Measurements from ENCODE around the gene MIOX. TPM values are rescaled to one million over a fixed set of nuclear protein-coding genes. Genes with fewer than 3 reads are reported as not detected.

MIOX gene
- total RNA-seq, 1 experiment from 2014 or later = 1.5 TPM

DNA sequence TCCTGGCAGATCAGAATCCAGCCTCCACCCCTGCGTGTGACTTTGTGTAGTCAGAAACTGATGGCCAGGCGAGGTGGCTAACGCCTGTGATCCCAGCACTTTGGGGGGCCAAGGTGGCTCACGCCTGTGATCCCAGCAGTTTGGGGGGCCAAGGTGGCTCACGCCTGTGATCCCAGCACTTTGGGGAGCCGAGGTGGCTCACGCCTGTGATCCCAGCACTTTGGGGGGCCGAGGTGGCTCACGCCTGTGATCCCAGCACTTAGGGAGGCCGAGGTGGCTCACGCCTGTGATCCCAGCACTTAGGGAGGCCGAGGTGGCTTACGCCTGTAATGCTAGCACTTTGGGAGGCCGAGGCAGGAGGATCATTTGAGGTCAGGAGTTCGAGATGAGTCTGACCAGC is 26.5 kb downstream of the MIOX start:
- no peak overlapping the region for H3K4me3 ChIP-seq
- H3K27ac ChIP-seq = no peak overlapping the region
- no peaks in the 10 kb centered on the region; the same call in 1 of the 2 replicates for H3F3A ChIP-seq (ENCODE audit: insufficient read depth, low read depth)
- no peak overlapping the region for H3K4me2 ChIP-seq
- no peaks in the 10 kb centered on the region for H3K9me2 ChIP-seq (ENCODE audit: insufficient read depth)
- H3K27me3 ChIP-seq (ENCODE audit: insufficient read depth, low read depth) = no peaks in the 10 kb centered on the region
- DNase-seq = no peak
- ChIA-PET CTCF (no interaction called here), POLR2A (ENCODE audit: unreplicated experiment) (interaction anchor here (0.6 kb wide), 1 partner anchor 13 kb away, joined by 4 read pairs; no protein-coding TSS in a partner anchor)
- H3K9me3 ChIP-seq (ENCODE audit: insufficient read depth, low read depth) = no peaks in the 10 kb centered on the region
- H3K79me2 ChIP-seq (ENCODE audit: low read depth) = peaks cover 74% of the 10 kb centered on the region
- H3K36me3 ChIP-seq (ENCODE audit: low read depth) = peaks cover 7% of the 10 kb centered on the region; the same call in 1 of the 2 replicates
- H2AFZ ChIP-seq = no peak overlapping the region
- BruUV-seq (replicated peaks) = no TSS peak
- H3K4me1 ChIP-seq (replicated peaks; ENCODE audit: insufficient read depth) = peaks cover 12% of the 10 kb centered on the region
- peaks cover 24% of the 10 kb centered on the region for H4K20me1 ChIP-seq (ENCODE audit: insufficient read depth)
- TF ChIP-seq, protein P1, sequence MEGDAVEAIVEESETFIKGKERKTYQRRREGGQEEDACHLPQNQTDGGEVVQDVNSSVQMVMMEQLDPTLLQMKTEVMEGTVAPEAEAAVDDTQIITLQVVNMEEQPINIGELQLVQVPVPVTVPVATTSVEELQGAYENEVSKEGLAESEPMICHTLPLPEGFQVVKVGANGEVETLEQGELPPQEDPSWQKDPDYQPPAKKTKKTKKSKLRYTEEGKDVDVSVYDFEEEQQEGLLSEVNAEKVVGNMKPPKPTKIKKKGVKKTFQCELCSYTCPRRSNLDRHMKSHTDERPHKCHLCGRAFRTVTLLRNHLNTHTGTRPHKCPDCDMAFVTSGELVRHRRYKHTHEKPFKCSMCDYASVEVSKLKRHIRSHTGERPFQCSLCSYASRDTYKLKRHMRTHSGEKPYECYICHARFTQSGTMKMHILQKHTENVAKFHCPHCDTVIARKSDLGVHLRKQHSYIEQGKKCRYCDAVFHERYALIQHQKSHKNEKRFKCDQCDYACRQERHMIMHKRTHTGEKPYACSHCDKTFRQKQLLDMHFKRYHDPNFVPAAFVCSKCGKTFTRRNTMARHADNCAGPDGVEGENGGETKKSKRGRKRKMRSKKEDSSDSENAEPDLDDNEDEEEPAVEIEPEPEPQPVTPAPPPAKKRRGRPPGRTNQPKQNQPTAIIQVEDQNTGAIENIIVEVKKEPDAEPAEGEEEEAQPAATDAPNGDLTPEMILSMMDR (conservative IDR thresholded peaks at IDR 0.05) = no peak
- TF ChIP-seq EZH2 (IDR thresholded peaks at IDR 0.05; ENCODE audit: low read depth) = no peak
- intact Hi-C loops (cut with micrococcal nuclease; ENCODE audit: unreplicated experiment) = no loop called here

GRCh38 chr22:50516068-50516467 is 29.4 kb downstream of the MIOX start:
- Histone ChIP-seq H3K4me3 (no peak overlapping the region), H3F3A (ENCODE audit: insufficient read depth, low read depth) (peaks cover 5% of the 10 kb centered on the region; the same call in 1 of the 2 replicates), H3K4me1 (replicated peaks; ENCODE audit: insufficient read depth) (no peaks in the 10 kb centered on the region), H3K36me3 (ENCODE audit: low read depth) (peaks cover 21% of the 10 kb centered on the region; the same call in 1 of the 2 replicates), H3K27me3 (ENCODE audit: insufficient read depth, low read depth) (no peaks in the 10 kb centered on the region), H4K20me1 (ENCODE audit: insufficient read depth) (peaks cover 18% of the 10 kb centered on the region), H3K79me2 (ENCODE audit: low read depth) (peaks cover 48% of the 10 kb centered on the region), H3K9me2 (ENCODE audit: insufficient read depth) (no peaks in the 10 kb centered on the region), H3K4me2 (no peak overlapping the region), H3K9me3 (ENCODE audit: insufficient read depth, low read depth) (no peaks in the 10 kb centered on the region), H3K27ac (no peak overlapping the region), H2AFZ (no peak overlapping the region)
- BruUV-seq (replicated peaks) = no TSS peak
- POLR2A ChIA-PET (ENCODE audit: unreplicated experiment) = no interaction called here
- CTCF ChIA-PET = interaction anchor here (0.5 kb wide), 1 partner anchor 192 kb away, joined by 14 read pairs; no protein-coding TSS in a partner anchor
- no peak for DNase-seq
- intact Hi-C loops (cut with micrococcal nuclease; ENCODE audit: unreplicated experiment) = no loop called here
- TF ChIP-seq EZH2 (IDR thresholded peaks at IDR 0.05; ENCODE audit: low read depth) = no peak
- TF ChIP-seq, protein P1 (conservative IDR thresholded peaks at IDR 0.05) = no peak

- Histone ChIP-seq H3K9me3 (ENCODE audit: insufficient read depth, low read depth) (no peaks in the 10 kb centered on the region), H3K4me3 (no peak overlapping the region), H3K36me3 (ENCODE audit: low read depth) (peaks cover 21% of the 10 kb centered on the region; the same call in 1 of the 2 replicates), H4K20me1 (ENCODE audit: insufficient read depth) (peaks cover 18% of the 10 kb centered on the region), H3K9me2 (ENCODE audit: insufficient read depth) (no peaks in the 10 kb centered on the region), H3K79me2 (ENCODE audit: low read depth) (peaks cover 42% of the 10 kb centered on the region), H3K4me1 (replicated peaks; ENCODE audit: insufficient read depth) (no peaks in the 10 kb centered on the region), H3K4me2 (no peak overlapping the region), H3K27me3 (ENCODE audit: insufficient read depth, low read depth) (no peaks in the 10 kb centered on the region), H2AFZ (no peak overlapping the region), H3K27ac (no peak overlapping the region), H3F3A (ENCODE audit: insufficient read depth, low read depth) (peaks cover 5% of the 10 kb centered on the region; the same call in 1 of the 2 replicates)
- BruUV-seq (replicated peaks) = no TSS peak
- intact Hi-C loops (cut with micrococcal nuclease; ENCODE audit: unreplicated experiment) = no loop called here
- DNase-seq = no peak
- ChIA-PET CTCF (no interaction called here), POLR2A (ENCODE audit: unreplicated experiment) (no interaction called here)
- TF ChIP-seq EZH2 (IDR thresholded peaks at IDR 0.05; ENCODE audit: low read depth) = no peak
- TF ChIP-seq, protein P1 (conservative IDR thresholded peaks at IDR 0.05) = no peak
Measured at GRCh38 chr22:50516891-50517290, 30.2 kb downstream of the MIOX start.

Measured in PC-9 (cell line).